HEK293 (cell line): Measurements from ENCODE around the gene R3HDML.

Source experiments
- CTCF ChIA-PET: fragments of 350-600 bp; formaldehyde crosslinking; extraction: SDS; loops from one replicate; lab custom pipeline; 2021; ENCODE audit warnings: antibody characterized with exemption; lab: Yijun Ruan, JAX
- POLR2A ChIA-PET: fragments of 300-600 bp; formaldehyde crosslinking; extraction: SDS; loops from one replicate; lab custom pipeline; 2020; ENCODE audit warnings: antibody characterized with exemption, inconsistent platforms; lab: Yijun Ruan, JAX
- H3K27ac ChIP-seq: fragments of 200-500 bp; sonication (Bioruptor generic); 2 replicates; pipeline ENCODE4 v1.5.1; 2014; ENCODE audit warnings: low read depth, low read length, control low read depth, inconsistent platforms; ENCODE audit errors: extremely low read depth
- H3K36me3 ChIP-seq, 2 experiments: fragments of 200-500 bp in 1 of 2; sonication (Bioruptor generic) in 1 of 2; 1 replicate in 1 of 2; 2 replicates in 1 of 2; pipeline ENCODE4 v1.5.1; 2014 to 2017; ENCODE audit warnings: inconsistent platforms in 2 of 2, low read length in 2 of 2; ENCODE audit not compliant: control insufficient read depth in 2 of 2, insufficient read depth in 1 of 2
- H3K4me1 ChIP-seq: fragments of 200-500 bp; sonication (Bioruptor generic); 2 replicates; pipeline ENCODE4 v1.5.1; 2014; ENCODE audit warnings: mild to moderate bottlenecking, low read length, inconsistent platforms; ENCODE audit not compliant: control insufficient read depth, insufficient read depth
- H3K4me3 ChIP-seq: 2 replicates; pipeline ENCODE4 v1.5.1; 2011; ENCODE audit warnings: low read depth, mild to moderate bottlenecking, control low read depth, low read length, moderate library complexity
- H3K9me3 ChIP-seq: fragments of 200-500 bp; sonication (Bioruptor generic); 2 replicates; pipeline ENCODE4 v1.5.1; 2014; ENCODE audit warnings: low read depth, low read length, inconsistent platforms; ENCODE audit not compliant: control insufficient read depth, insufficient read depth
- BCL11B ChIP-seq: fragments of 450-650 bp; formaldehyde crosslinking; IDR thresholded peaks from 2 replicates; pipeline ENCODE4 v1.5.1; 2016; ENCODE audit warnings: low read depth, missing biosample characterization, missing genetic modification characterization
- KLF16 ChIP-seq: fragments of 450-650 bp; formaldehyde crosslinking; IDR thresholded peaks from 2 replicates; pipeline ENCODE4 v1.5.1; 2017; ENCODE audit warnings: missing biosample characterization, missing genetic modification characterization
- OSR2 ChIP-seq: fragments of 450-650 bp; formaldehyde crosslinking; IDR thresholded peaks from 2 replicates; pipeline ENCODE4 v1.5.1; 2016; ENCODE audit warnings: missing biosample characterization, missing genetic modification characterization
- PRDM1 ChIP-seq: fragments of 450-650 bp; formaldehyde crosslinking; IDR thresholded peaks from 2 replicates; pipeline ENCODE4; 2016; ENCODE audit warnings: missing biosample characterization, missing genetic modification characterization
- PRDM6 ChIP-seq: fragments of 450-650 bp; formaldehyde crosslinking; IDR thresholded peaks from 2 replicates; pipeline ENCODE4 v1.5.1; 2017; ENCODE audit warnings: missing biosample characterization, missing genetic modification characterization
- SETDB1 ChIP-seq: IDR thresholded peaks from one replicate; pipeline ENCODE4 v1.6.1; 2017; ENCODE audit warnings: mild to moderate bottlenecking, low read length, moderate library complexity, mixed read lengths; ENCODE audit not compliant: insufficient read length
- ZBTB17 ChIP-seq: fragments of 450-650 bp; formaldehyde crosslinking; IDR thresholded peaks from 2 replicates; pipeline ENCODE4 v1.5.1; 2016; ENCODE audit warnings: missing biosample characterization, missing genetic modification characterization
- ZFP37 ChIP-seq: fragments of 450-650 bp; formaldehyde crosslinking; IDR thresholded peaks from 2 replicates; pipeline ENCODE4 v1.5.1; 2016; ENCODE audit warnings: missing biosample characterization, missing genetic modification characterization
- ZFP41 ChIP-seq: fragments of 450-650 bp; formaldehyde crosslinking; IDR thresholded peaks from 2 replicates; pipeline ENCODE4 v1.5.1; 2016; ENCODE audit warnings: missing biosample characterization, missing genetic modification characterization, borderline replicate concordance
- ZNF174 ChIP-seq: fragments of 450-650 bp; formaldehyde crosslinking; IDR thresholded peaks from 2 replicates; pipeline ENCODE4 v1.5.0; 2017; ENCODE audit warnings: missing biosample characterization, mild to moderate bottlenecking, missing genetic modification characterization
- ZNF223 ChIP-seq: fragments of 450-650 bp; formaldehyde crosslinking; IDR thresholded peaks from 2 replicates; pipeline ENCODE4 v1.5.1; 2016; ENCODE audit warnings: missing biosample characterization, missing genetic modification characterization
- ZNF501 ChIP-seq: fragments of 450-650 bp; formaldehyde crosslinking; IDR thresholded peaks from 2 replicates; pipeline ENCODE4 v1.5.1; 2016; ENCODE audit warnings: missing biosample characterization, missing genetic modification characterization
- ZNF513 ChIP-seq: fragments of 450-650 bp; IDR thresholded peaks from 2 replicates; pipeline ENCODE4 v1.5.1; 2018; ENCODE audit warnings: missing biosample characterization, missing genetic modification characterization
- ZNF518A ChIP-seq: fragments of 450-650 bp; formaldehyde crosslinking; conservative IDR thresholded peaks from 2 replicates; pipeline ENCODE4 v1.5.1; 2016; ENCODE audit warnings: low read depth, missing biosample characterization, missing genetic modification characterization
- ZNF596 ChIP-seq: fragments of 450-650 bp; IDR thresholded peaks from 2 replicates; pipeline ENCODE4 v1.5.0; 2018; ENCODE audit warnings: missing biosample characterization, mild to moderate bottlenecking, missing genetic modification characterization, moderate library complexity
- ZNF610 ChIP-seq: fragments of 450-650 bp; formaldehyde crosslinking; IDR thresholded peaks from 2 replicates; pipeline ENCODE4 v1.5.1; 2016; ENCODE audit warnings: missing biosample characterization, missing genetic modification characterization, borderline replicate concordance
- ZNF677 ChIP-seq: fragments of 450-650 bp; IDR thresholded peaks from 2 replicates; pipeline ENCODE4 v1.5.0; 2018; ENCODE audit warnings: missing biosample characterization, mild to moderate bottlenecking, missing genetic modification characterization, moderate library complexity
- ZNF701 ChIP-seq: fragments of 450-650 bp; formaldehyde crosslinking; IDR thresholded peaks from 2 replicates; pipeline ENCODE4 v1.5.1; 2016; ENCODE audit warnings: missing biosample characterization, missing genetic modification characterization
- ZNF777 ChIP-seq: fragments of 450-650 bp; formaldehyde crosslinking; IDR thresholded peaks from 2 replicates; pipeline ENCODE4 v1.5.1; 2017; ENCODE audit warnings: missing biosample characterization, missing genetic modification characterization, borderline replicate concordance

Gene R3HDML

GRCh38 chr20:44348168-44348659 is 11.4 kb downstream of the R3HDML start:
- ChIA-PET CTCF (interaction anchor here (1.2 kb wide), 1 partner anchor 131 kb away, joined by 3 read pairs; no protein-coding TSS in a partner anchor), POLR2A (no interaction called here)
- TF ChIP-seq SETDB1 (no peak), PRDM1 (tag by site-specific recombination) (peak; percentile 100)

GRCh38 chr20:44349349-44349748 is 12.5 kb downstream of the R3HDML start:
- Histone ChIP-seq H3K27ac (no peak overlapping the region), H3K36me3 (no peaks in the 10 kb centered on the region), H3K4me1 (no peaks in the 10 kb centered on the region)
- TF ChIP-seq ZNF777 (tag by site-specific recombination) (no peak), ZBTB17 (tag by site-specific recombination) (no peak), ZNF174 (tag by site-specific recombination) (no peak), ZFP41 (no peak), OSR2 (no peak), KLF16 (no peak), ZNF513 (tag by site-specific recombination) (no peak), ZNF677 (no peak), PRDM6 (tag by site-specific recombination) (no peak), ZNF701 (tag by site-specific recombination) (no peak), BCL11B (no peak)
- TF ChIP-seq, all 188 proteins: peak for 0
- no peak overlapping the region for H3K4me3 ChIP-seq
- CTCF ChIA-PET = no interaction called here
- no peaks in the 10 kb centered on the region for H3K9me3 ChIP-seq
- POLR2A ChIA-PET = no interaction called here

More at GRCh38 chr20:44348168-44348659, 11.4 kb downstream of the R3HDML start:
- H3K36me3 ChIP-seq = no peaks in the 10 kb centered on the region
- H3K4me1 ChIP-seq = no peaks in the 10 kb centered on the region
- H3K4me3 ChIP-seq = no peak overlapping the region
- H3K27ac ChIP-seq = no peak overlapping the region
- H3K9me3 ChIP-seq = no peaks in the 10 kb centered on the region

- no peaks in the 10 kb centered on the region for H3K36me3 ChIP-seq
- TF ChIP-seq ZFP37 (tag by site-specific recombination) (no peak), ZNF501 (no peak), ZNF223 (tag by site-specific recombination) (no peak), ZNF596 (tag by site-specific recombination) (no peak), ZNF518A (no peak), ZNF610 (no peak)
- H3K4me3 ChIP-seq = no peak overlapping the region
- no peaks in the 10 kb centered on the region for H3K9me3 ChIP-seq
- H3K27ac ChIP-seq = no peak overlapping the region
- H3K4me1 ChIP-seq = no peaks in the 10 kb centered on the region
- POLR2A ChIA-PET = no interaction called here
- CTCF ChIA-PET = interaction anchor here (0.7 kb wide), 1 partner anchor 1269 kb away, joined by 3 read pairs; no protein-coding TSS in a partner anchor
Observed at GRCh38 chr20:44350567-44350966, 13.7 kb downstream of the R3HDML start.
